GM19463 (cell line): ENCODE data around the gene KCNMA1.
"Not testable (repeated sequence)": the region's sequence is repeated elsewhere in the genome, so short reads cannot be mapped to it uniquely, and the experiment has no call there.

Experiments
- ATAC-seq: cut with Tn5 transposase; IDR thresholded peaks from one replicate; pipeline ENCODE4 v1.9.1; 2021; ENCODE audit warnings: mild to moderate bottlenecking, moderate library complexity; ENCODE audit not compliant: unreplicated experiment

KCNMA1 gene

DNA sequence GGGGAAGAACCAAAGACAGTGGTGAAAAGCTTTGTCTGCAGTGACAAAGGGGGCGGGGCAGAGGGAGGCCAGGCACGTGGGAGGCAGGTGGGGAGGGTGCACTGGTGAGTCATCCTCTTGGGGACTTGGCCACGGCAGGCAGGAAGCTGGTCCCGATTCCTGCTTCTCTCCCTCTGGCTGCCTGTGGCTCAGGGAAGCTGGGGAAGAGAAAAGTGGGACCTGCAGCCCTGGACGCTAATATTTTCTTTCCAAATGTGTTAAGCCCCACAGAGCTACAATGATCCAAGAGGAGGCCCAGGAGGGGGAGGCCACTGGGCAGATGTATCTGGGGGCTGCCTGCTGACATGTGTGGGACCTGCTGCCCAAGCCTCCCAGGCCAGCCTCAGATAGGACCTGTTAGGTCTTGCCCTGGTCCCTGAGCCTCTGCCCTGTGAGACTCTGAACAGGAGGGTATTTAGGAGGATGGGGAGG lies 231.8 kb downstream of the KCNMA1 start:
- ATAC-seq: peak; percentile 65

DNA sequence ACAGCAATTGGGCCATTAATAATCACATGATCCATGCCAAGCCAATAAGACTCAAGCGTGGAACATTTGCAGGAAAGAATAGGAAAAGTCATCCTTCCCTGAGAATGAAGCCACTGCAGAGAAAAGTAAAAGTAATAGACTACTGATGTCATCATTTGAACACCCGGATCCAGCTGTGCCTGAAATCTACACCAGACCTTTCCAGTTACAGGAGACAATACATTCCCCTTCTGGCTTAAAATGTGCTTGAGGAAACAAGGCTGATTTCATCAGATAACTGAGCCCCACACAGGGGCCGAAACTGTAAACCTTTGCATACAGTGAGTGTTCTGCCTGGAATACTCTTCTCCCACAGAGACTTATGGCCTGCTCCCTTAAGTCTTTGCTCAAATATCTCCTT lies 232.8 kb downstream of the KCNMA1 start:
- no peak for ATAC-seq

DNA sequence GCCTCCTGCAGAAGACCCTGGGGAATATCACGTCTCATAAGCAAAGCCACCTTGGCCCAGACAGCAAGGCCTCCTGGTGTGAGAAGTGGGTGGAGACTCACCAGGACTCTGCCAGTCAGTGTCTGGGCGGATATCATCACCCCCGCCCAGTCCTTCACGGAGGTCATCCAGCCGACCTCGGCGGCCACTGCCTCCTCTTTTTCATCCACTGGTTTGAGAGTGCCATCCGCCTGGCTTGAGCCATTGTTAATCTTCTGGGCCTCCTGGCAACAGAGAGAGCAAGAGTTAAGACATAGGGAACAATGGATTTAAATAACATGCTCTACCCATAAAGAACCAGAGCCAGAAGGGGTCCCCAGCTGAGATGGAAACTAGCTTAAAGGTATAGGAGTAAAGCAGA lies 233.8 kb downstream of the KCNMA1 start:
- ATAC-seq: no peak

DNA sequence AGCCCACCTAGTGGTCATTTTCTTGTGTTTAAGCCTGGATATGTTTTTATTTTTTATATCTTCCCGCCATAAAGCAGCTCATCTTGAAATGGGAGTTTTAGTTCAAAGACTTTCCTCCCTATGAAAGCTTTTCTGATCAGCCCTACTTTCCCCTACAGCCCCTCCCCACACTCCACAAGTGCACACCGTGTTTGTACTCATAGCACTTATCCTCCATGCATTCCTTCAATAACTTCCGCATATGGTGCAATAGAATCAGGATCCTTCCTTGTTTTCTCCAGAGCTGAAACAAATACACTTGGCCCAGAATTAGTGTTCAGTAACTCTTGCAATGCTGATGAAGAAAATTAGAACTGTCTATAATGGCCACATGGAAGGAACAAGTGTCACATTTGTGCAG lies 235.9 kb downstream of the KCNMA1 start:
- ATAC-seq: no peak

DNA sequence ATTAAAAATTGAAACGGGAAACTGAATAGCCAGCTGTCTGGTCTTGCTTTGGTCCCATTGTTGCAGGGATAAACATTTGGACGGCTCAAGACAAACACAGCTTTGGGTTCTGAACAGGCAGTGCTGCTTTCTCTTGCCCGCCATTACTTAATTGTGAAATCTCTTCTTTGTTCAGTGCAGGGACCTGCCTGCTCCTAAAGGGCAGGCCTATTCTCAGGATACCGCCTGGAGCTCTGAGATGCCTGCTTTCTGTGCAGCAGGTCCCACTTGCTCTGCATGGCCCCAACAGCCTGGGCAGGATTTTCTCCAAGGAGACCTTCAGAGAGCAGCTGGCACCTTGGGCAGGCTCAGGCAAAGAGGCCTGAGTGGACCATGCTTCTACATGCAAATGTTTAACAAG lies 237.6 kb downstream of the KCNMA1 start:
- ATAC-seq: no peak

DNA sequence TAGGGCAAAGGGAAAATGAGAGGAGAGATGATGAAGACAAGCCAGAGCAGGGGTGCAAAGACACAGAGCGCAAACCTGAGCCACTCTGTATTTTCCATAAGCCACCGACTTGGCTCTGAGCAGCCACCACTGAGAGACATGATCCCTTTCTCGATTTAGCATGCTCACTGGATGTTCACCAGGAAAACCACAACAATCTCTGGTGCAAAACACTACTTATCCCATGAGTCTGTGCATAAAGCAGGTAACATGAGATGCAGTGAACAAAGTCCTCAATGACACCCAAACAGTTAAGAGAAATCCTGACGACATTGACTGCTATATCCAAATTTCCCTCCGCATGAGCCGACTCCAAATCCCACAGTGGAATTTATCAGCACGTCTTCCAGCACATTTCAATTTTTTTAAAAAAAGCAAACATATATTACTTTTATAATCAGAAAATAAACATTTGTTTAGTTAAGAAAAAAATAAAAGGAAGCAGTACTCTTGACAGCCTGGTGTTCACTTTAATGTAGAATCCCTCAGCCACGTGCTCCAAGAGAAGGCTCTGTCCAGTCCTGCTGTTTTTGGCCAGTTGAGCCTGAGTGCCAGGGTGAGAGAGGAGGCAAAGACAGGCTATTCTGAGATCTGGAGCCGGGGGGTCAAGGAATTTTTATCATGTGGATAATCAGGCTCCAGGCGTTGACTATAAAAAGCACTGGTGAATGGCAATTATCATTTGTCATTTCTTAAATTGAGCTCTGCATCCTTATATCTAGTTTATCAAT lies 238.4 kb downstream of the KCNMA1 start:
- ATAC-seq: no peak

DNA sequence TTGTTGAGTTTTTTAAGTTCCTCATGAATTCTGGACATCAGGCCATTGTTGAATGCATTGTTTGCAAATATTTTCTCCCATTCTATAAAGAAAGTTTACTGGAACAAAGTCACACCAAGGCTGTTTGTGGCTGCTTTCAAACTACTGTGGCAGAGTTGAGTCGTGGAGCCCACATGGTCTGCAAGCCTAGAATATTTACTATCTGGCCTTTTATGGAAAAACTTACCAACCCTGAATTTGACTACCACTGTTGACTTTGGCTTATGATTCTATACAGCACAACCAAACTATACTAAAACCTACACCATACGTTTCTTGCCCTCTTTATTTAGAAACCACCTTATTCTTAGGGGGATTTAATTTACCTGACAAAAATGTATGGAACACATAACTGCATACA lies 239.1 kb downstream of the KCNMA1 start:
- ATAC-seq: no peak

DNA sequence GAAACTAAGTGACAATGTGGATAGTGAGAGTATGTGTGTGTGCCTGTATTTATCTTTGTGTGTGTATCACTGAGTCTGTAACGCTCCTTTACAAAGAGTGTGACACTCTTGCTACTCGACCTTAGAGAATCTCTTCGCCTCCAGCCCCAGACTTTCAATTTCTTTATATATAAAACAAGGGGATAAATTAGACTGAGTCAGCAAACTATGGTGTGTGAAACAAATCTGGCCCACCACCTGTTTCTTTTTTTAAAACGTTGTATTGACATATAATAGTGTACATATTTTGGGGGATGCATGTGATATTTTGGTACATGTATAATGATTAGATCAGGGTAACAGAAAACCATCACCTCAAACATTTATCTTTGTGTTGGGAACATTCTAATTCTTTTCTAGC lies 240.5 kb downstream of the KCNMA1 start:
- ATAC-seq: no peak

DNA sequence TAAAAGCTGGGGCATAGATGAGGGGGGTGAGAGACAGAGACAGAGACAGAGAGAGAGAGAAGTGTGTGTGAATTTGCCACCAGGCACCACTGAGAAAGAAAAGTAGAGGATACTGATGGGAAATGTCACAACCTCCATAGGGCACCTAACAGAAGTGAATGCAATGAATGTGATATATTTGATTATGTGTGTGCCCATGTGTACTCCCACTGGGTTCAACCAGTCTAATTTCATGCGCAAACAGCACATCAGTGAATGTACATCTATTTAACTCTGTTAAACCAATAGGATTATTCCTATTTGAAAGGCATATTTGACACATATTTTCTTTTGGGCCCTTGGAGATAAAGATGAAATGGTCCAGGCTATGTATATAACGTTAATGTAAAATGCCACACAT lies 241.3 kb downstream of the KCNMA1 start:
- no peak for ATAC-seq

DNA sequence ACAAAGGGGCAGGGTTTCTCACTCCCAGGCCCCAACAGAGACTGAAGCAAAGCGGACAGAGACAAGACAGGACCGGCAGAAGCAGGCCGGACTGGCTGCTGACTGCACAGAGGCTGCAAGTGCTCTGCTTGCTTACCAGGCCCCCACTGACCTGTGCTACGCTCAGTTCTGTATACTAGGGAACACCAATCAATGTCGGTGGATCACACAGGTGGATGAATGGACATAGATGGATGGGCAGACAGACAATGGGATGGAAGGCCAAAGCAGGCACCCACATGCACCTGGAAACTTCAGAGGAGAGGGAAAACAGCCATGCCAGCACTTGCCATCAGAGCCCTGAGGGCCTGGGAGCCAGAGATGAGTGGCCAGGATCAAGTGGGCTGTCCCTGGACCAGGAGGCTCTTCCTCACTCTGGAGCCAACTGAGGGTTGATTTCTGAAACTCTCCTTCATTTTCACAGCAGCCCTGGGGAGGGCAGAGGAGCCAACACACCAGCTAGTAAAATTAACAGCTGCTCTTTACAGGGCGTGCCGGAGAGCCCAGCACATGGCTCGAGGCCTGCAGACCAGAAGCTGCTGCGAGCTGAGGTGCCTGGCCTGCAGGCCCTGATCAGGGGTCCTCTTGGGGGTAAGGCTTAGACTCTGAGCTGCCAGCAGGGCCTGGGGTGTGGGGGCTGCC lies 243.6 kb downstream of the KCNMA1 start:
- no peak for ATAC-seq

DNA sequence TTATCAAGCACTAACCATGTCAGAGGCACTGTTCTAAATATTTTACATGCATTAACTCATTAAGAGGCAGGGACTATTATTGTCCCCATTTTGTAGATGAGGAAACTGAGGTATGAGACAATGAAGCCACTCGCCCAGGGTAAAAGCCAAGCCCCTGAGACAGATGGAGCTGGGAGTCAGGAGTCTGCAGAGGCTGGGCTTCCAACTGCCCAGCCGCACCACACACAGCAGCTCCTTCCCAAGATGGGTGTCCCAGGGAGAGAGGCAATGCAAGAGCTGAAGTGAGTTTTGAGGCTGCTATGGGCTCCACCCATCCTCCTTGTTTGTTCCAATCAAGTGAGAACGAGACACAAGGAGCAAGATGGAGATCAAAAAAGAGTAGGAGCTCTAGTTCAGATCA lies 244.2 kb downstream of the KCNMA1 start:
- no peak for ATAC-seq

DNA sequence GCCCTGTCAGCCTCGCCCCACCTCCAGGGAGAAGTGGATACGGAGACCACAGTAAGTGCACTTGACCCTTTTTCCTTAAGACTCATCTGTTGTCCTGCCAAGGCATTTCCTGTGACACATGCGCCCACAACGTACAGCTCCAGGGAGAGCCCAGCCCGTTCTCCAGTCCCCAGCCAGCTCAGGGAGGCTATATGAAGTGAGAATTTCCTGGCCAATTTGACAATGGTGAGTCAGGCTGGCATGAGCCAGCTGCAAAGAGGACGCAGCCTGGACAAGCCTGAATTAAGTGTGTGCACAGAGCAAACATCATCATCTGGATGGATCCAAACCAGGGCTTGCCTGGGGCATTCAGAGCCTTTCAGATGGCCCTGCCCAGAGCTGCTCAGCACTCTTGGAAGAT lies 244.8 kb downstream of the KCNMA1 start:
- no peak for ATAC-seq

DNA sequence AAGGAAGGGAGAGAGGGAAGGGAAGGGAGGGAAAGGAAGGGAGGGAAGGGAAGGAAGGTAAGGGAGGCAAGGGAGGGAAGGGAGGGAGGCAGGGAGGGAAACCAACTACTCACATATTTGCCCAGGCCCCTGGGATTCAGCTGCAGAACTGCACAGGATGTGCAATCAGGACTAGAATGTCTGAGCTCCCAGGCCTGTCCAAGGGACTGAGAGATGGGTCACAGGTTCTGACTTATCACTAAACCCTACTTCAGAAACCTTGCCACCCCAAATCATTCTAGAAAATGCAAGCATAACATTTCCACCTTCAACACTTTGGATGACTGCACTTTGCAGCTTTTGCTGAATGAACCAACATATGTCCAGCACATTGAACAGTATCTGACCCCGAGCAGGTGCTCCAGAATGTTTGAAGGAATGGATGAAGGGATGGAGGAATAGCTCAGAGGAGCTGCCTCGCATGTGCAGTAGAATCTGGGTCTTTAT lies 245.3 kb downstream of the KCNMA1 start:
- ATAC-seq: no peak

DNA sequence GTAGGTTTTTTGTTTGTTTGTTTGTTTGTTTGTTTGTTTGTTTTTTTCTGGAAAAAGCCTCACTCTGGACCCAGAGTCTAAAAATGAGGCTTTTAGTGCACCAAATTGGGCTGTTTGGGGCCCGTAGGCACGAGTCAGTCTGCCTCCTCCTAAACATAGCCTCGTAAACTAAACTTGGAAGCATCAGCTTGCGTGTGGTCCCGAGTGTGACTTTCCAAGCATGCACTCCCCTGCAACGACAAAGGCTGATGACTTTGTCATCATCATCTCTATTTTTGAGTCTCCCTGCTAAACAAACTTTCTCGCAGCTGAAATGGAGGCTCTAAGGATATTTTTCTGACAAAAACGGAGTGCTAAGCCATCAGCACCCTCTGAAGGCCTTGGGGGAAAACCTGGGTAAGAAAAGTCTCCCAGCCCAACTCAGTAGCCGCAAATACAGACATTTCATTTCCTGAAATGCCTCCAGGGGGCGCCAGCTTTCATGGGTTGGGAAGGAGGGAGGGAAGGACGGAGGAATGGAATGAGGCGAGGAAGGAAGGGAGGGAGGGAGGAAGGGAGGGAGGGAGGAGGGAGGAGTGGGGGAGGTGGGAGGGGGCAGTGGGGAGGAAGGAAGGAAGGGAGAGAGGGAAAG lies 245.9 kb downstream of the KCNMA1 start:
- no peak for ATAC-seq

DNA sequence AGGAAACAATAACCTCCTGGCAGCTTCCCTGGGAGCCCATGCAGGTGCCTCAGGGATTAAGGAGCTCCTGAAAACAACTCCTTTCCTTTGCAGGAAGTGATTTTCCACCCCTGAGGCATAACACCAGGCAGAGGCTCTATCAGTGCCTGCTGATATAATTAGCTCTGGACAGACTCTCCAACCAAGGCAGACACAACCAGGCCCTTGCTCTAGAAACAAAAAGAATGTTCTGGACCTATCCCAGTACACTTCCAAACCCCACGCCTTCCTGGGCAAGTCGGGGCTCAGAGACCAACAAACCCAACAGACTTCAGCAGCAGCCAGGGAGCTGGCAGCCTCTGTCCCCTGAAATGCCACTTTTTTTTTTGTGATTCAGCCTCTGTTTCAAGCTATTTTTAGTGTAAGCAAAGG lies 247.1 kb downstream of the KCNMA1 start:
- no peak for ATAC-seq

DNA sequence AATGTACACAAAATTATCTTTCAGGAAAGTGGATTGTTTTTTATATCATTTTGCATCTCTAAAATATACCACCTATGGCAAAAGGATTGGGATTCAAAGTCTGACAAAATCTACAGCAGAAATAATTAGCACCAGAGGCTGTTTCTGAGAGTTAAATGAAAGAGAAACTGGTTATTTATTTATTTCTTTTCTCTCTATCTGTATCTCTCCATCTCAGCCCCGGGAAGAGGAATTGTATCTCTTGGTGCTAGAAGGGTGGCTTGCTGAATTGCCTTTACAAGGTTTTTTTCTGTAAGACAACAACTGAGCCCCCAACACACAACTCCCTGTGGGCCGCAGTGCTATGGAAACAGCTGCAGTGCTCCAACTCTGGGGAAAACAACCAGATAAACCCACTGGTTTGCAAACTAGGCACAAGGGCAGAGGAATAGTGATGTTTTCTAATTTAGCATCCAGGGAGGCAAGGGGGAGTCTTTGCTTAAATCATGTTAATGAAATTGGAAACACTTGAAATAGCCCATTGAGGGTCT lies 249.0 kb downstream of the KCNMA1 start:
- no peak for ATAC-seq

DNA sequence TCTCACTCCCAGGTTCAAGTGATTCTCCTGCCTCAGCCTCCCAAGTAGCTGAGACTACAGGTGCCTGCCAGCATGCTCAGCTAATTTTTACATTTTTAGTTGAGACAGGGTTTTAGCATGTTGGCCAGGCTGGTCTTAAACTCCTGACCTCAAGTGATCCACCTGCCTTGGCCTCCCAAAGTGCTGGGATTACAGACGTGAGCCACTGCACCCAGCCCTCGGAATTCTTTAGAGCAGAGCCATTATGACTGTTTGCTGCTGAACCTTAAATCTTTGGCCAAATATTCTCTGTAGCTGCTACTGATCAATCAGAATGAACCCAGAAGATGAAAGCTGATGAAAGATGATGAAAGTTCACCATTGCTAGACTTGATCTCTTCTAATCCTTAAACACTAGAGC lies 249.9 kb downstream of the KCNMA1 start:
- not testable (repeated sequence) for ATAC-seq

DNA sequence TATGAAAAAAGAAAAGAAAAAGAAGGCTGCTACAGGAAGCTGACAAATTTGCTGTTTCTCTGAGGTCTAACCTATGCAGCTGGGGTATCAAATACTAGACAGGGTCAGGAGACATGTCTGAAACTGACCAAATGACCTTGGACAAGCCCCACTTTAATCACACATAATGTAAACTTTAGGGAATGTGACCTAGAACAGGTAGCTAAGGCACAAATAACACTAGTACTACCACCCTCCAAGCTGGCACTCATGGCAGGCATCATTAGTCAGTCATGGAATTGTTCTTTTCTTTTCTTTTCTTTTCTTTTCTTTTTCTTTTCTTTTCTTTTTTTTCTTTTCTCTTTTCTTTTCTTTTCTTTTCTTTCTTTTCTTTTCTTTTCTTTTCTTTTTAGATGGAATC lies 250.4 kb downstream of the KCNMA1 start:
- ATAC-seq: no peak

DNA sequence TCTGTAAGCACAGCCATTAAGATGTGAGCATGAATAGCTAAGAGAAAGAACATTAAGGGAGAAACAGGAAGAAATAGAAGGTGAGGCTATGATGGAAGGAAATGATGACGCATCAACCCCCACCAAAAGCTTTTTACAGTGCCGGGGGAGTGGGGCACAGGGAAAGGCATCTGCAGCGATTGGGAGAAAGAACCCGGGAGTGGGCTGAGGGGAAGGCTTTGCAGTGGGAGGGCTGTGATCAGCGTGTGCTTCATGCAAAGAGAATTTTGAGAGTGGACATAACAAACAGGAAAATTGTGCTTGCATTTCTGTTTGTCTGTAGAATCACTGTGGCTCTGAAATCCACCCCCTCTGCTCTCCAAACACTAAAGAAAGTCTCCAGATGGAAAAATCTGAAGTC lies 250.8 kb downstream of the KCNMA1 start:
- ATAC-seq: no peak

DNA sequence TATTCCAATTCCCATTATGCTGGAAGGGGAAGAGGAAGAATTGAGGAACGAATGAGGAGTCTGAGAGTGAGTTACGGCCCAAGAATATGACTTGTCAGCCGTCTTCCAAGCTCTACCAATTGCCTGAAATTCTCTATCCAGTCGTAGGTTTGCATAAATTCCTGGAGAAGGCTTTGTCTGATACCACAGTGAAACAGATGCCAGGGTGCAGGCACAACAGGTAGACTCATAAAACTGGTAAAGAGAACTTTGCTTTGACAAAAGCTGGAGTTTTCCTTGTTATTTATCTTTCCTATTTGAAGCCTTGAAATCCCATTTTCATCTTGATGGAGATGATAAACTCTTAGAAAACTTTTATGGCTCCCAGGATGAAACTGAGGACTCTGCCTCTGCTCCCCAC lies 251.2 kb downstream of the KCNMA1 start:
- no peak for ATAC-seq

DNA sequence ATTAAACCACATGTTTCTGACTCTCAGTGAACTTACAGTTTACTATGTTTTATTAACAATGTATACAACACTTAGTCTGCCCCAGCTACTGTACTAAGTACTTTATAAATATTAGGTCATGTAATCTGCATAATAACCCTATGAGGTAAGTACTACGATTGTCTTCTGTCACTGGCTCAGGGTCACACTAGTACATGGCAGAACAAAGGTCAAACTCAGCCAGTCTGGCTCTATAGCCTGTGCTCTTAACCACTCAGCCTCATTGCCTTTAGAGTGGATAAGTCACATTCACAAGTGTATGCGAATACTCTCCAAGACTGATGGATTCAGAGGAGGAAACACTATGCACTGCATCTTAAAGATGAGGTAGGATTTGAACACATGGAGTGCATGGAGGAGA lies 252.3 kb downstream of the KCNMA1 start:
- ATAC-seq: no peak
